Trophoblast cell (in vitro differentiated cells and primary cell): ENCODE measurements around the gene SCPEP1.

ENCODE experiments used
- DNase-seq, 2 donors: peaks; one replicate each; pipeline ENCODE4 v3.0.0-alpha.2; 2016
- H2AFZ ChIP-seq: 2 replicates; pipeline ENCODE4 v1.6.1; 2013; ENCODE audit warnings: low read length, moderate library complexity, mild to moderate bottlenecking; ENCODE audit not compliant: insufficient read depth, poor library complexity
- H2AK5ac ChIP-seq: 2 replicates; pipeline ENCODE4 v1.6.1; 2013; ENCODE audit warnings: mild to moderate bottlenecking, low read length
- H2BK120ac ChIP-seq: 2 replicates; pipeline ENCODE4 v1.6.1; 2013; ENCODE audit warnings: low read length, mild to moderate bottlenecking, moderate library complexity; ENCODE audit not compliant: insufficient read depth, poor library complexity
- H2BK12ac ChIP-seq: 2 replicates; pipeline ENCODE4 v1.6.1; 2013; ENCODE audit warnings: mild to moderate bottlenecking, low read length, moderate library complexity
- H2BK5ac ChIP-seq: 2 replicates; pipeline ENCODE4 v1.6.1; 2013; ENCODE audit warnings: low read length, low read depth, moderate library complexity, mild to moderate bottlenecking; ENCODE audit not compliant: poor library complexity
- H3K14ac ChIP-seq: 2 replicates; pipeline ENCODE4 v1.6.1; 2013; ENCODE audit warnings: mild to moderate bottlenecking, low read length
- H3K18ac ChIP-seq: 2 replicates; pipeline ENCODE4 v1.6.1; 2013; ENCODE audit warnings: mild to moderate bottlenecking, low read length
- H3K23ac ChIP-seq: 2 replicates; pipeline ENCODE4 v1.6.1; 2013; ENCODE audit warnings: low read length
- H3K27ac ChIP-seq: 2 replicates; pipeline ENCODE4 v1.5.1; 2013; ENCODE audit warnings: low read depth, mild to moderate bottlenecking, inconsistent platforms, low read length, moderate library complexity
- H3K27me3 ChIP-seq: 2 replicates; pipeline ENCODE4 v1.6.1; 2013; ENCODE audit warnings: inconsistent platforms, mild to moderate bottlenecking, low read length, moderate library complexity; ENCODE audit not compliant: insufficient read depth
- H3K36me3 ChIP-seq, 2 experiments: 1 replicate in 1 of 2; 2 replicates in 1 of 2; pipeline ENCODE4 v1.6.1; 2013; ENCODE audit warnings: low read length in 2 of 2, mild to moderate bottlenecking in 2 of 2, moderate library complexity in 1 of 2; ENCODE audit not compliant: insufficient read depth in 2 of 2, control insufficient read depth in 1 of 2
- H3K4ac ChIP-seq: 2 replicates; pipeline ENCODE4 v1.6.1; 2013; ENCODE audit warnings: low read depth, mild to moderate bottlenecking, low read length, moderate library complexity
- H3K4me1 ChIP-seq, 2 experiments: 1 replicate in 1 of 2; 2 replicates in 1 of 2; pipeline ENCODE4 v1.6.1; 2013; ENCODE audit warnings: low read length in 2 of 2, mild to moderate bottlenecking in 2 of 2, moderate library complexity in 1 of 2; ENCODE audit not compliant: insufficient read depth in 2 of 2, control insufficient read depth in 1 of 2
- H3K4me2 ChIP-seq: 2 replicates; pipeline ENCODE4 v1.6.1; 2013; ENCODE audit warnings: inconsistent platforms, mild to moderate bottlenecking, low read length, moderate library complexity
- H3K4me3 ChIP-seq: 2 replicates; pipeline ENCODE4 v1.5.1; 2013; ENCODE audit warnings: mild to moderate bottlenecking, low read depth, low read length, inconsistent platforms
- H3K79me1 ChIP-seq: one replicate; pipeline ENCODE4 v1.6.1; 2013; ENCODE audit warnings: low read length
- H3K79me2 ChIP-seq: 2 replicates; pipeline ENCODE4 v1.6.1; 2013; ENCODE audit warnings: low read length, mild to moderate bottlenecking; ENCODE audit not compliant: control insufficient read depth, insufficient read depth, poor library complexity
- H3K9ac ChIP-seq: 2 replicates; pipeline ENCODE4 v1.6.1; 2013; ENCODE audit warnings: mild to moderate bottlenecking, low read length
- H3K9me3 ChIP-seq: 2 replicates; pipeline ENCODE4 v1.6.1; 2013; ENCODE audit warnings: low read depth, mild to moderate bottlenecking, control low read depth, inconsistent platforms, low read length; ENCODE audit not compliant: insufficient read depth
- H4K12ac ChIP-seq: 2 replicates; pipeline ENCODE4 v1.6.1; 2013; ENCODE audit warnings: low read depth, mild to moderate bottlenecking, low read length, moderate library complexity
- H4K8ac ChIP-seq: 2 replicates; pipeline ENCODE4 v1.6.1; 2013; ENCODE audit warnings: low read depth, mild to moderate bottlenecking, low read length, moderate library complexity
- H4K91ac ChIP-seq: one replicate; pipeline ENCODE4 v1.6.1; 2013; ENCODE audit warnings: low read depth, mild to moderate bottlenecking, low read length, moderate library complexity
- WGBS: extraction: QIAGEN DNeasy Blood & Tissue Kit; methylation state at CpG from one replicate; pipeline ENCODE4 v1.1.7; 2013; ENCODE audit warnings: missing lambda C conversion rate; ENCODE audit not compliant: insufficient read length, insufficient coverage; ENCODE audit errors: extremely low coverage; 5-methylcytosine and 5-hydroxymethylcytosine counted together

The SCPEP1 gene

DNA sequence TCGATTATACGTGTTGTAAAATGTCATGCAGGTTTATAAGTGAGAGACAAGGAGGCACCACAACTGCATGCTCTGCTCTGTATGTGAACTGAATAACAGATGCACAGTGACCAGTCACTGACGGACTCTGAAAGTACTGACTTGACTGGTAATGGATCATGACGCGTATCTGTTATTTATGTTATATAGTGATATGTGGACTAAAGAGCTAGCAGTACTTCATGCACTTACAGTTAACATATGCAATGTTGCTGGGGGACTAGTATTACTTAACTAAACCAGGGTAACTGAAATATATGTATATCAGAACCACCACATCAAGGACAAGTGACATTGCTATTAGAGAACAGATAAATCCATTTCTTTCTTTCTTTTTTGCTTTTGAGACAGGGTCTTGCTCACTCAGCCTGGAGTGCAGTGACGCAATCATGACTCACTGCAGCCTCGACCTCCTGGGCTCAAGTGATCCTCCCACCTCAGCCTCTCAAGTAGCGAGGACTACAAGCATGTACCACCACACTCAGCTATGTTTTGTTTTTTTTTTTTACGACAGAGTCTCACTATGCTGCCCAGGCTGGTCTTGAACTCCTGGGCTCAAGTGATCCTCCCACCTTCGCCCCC, 34.3 kb upstream of the SCPEP1 start:
- Histone ChIP-seq H2BK120ac (no peak overlapping the region), H2BK12ac (no peak overlapping the region), H3K9me3 (no peaks in the 10 kb centered on the region), H3K36me3 (peaks cover 22 to 23% of the 10 kb centered on the region in 2 experiments), H3K79me1 (no peaks in the 10 kb centered on the region), H3K79me2 (no peaks in the 10 kb centered on the region), H2AK5ac (no peak overlapping the region), H3K4me2 (no peak overlapping the region), H3K27me3 (no peaks in the 10 kb centered on the region), H3K23ac (no peak overlapping the region), H3K27ac (no peak overlapping the region), H3K18ac (no peak overlapping the region), H2BK5ac (no peak overlapping the region), H4K12ac (no peak overlapping the region), H3K4me3 (no peak overlapping the region), H3K4ac (no peak overlapping the region), H3K9ac (no peak overlapping the region), H2AFZ (no peak overlapping the region), H4K8ac (no peak overlapping the region), H3K14ac (no peak overlapping the region), H3K4me1 (no peaks in the 10 kb centered on the region), H4K91ac (no peak overlapping the region)
- WGBS, result no CpG with 5 or more reads among the region's 10 CpGs
- DNase-seq, result peak in 1 of 2 donors; percentile 22

DNA sequence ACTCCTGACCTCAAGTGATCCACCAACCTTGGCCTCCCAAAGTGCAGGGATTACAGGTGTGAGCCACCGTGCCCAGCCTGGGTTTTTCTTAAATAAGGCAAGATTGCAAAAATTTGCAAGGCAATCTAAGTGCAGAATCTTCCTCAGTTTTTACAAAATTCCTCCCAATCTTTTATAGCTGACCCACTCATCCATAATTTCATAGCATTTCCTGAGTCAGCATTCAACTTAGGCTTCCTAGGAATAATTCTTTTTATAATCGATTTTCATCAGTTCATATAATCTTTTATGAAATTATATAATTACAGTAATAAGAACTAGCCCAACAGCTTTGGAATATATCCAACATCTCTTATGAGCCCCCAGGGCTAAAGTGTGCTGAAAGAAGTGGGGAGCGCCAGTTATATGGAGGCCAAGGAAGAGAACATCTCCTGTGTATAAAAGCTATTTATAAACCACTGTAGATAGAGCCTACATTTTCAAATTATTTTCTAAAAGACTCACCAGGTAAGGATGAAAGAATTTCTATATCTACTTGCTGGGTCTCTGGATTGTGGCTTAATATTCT, 31.9 kb upstream of the SCPEP1 start:
- no peak overlapping the region for H4K12ac ChIP-seq
- H3K27me3 ChIP-seq, result no peaks in the 10 kb centered on the region
- H3K18ac ChIP-seq, result no peak overlapping the region
- H4K8ac ChIP-seq, result no peak overlapping the region
- H2AFZ ChIP-seq, result no peak overlapping the region
- no peak overlapping the region for H3K4me2 ChIP-seq
- no peak overlapping the region for H2BK120ac ChIP-seq
- no peak overlapping the region for H3K14ac ChIP-seq
- H3K79me2 ChIP-seq, result no peaks in the 10 kb centered on the region
- WGBS, result no CpG with 5 or more reads among the region's 3 CpGs
- H3K4ac ChIP-seq, result no peak overlapping the region
- H3K79me1 ChIP-seq, result no peaks in the 10 kb centered on the region
- no peak overlapping the region for H2BK5ac ChIP-seq
- no peak for DNase-seq
- H3K23ac ChIP-seq, result no peak overlapping the region
- no peak overlapping the region for H4K91ac ChIP-seq
- H3K4me3 ChIP-seq, result no peak overlapping the region
- H3K9ac ChIP-seq, result no peak overlapping the region
- no peaks in the 10 kb centered on the region for H3K9me3 ChIP-seq
- no peak overlapping the region for H3K27ac ChIP-seq
- no peak overlapping the region for H2AK5ac ChIP-seq
- H2BK12ac ChIP-seq, result no peak overlapping the region
- peaks cover 29% of the 10 kb centered on the region in 2 experiments for H3K36me3 ChIP-seq
- no peaks in the 10 kb centered on the region for H3K4me1 ChIP-seq

- no peak overlapping the region for H3K4me3 ChIP-seq
- H2BK120ac ChIP-seq, result no peak overlapping the region
- H3K27ac ChIP-seq, result no peak overlapping the region
- no peak overlapping the region for H3K18ac ChIP-seq
- H4K12ac ChIP-seq, result no peak overlapping the region
- no peak overlapping the region for H3K23ac ChIP-seq
- no peaks in the 10 kb centered on the region for H3K79me2 ChIP-seq
- no peak for DNase-seq
- H2AK5ac ChIP-seq, result no peak overlapping the region
- H3K4ac ChIP-seq, result no peak overlapping the region
- H2BK5ac ChIP-seq, result no peak overlapping the region
- peaks cover 21 to 22% of the 10 kb centered on the region in 2 experiments for H3K36me3 ChIP-seq
- no peaks in the 10 kb centered on the region for H3K4me1 ChIP-seq
- H3K4me2 ChIP-seq, result no peak overlapping the region
- no peak overlapping the region for H2AFZ ChIP-seq
- no peaks in the 10 kb centered on the region for H3K79me1 ChIP-seq
- H3K9ac ChIP-seq, result no peak overlapping the region
- no peak overlapping the region for H3K14ac ChIP-seq
- no peaks in the 10 kb centered on the region for H3K27me3 ChIP-seq
- no peak overlapping the region for H4K91ac ChIP-seq
- WGBS, result no CpG with 5 or more reads among the region's 1 CpG
- H3K9me3 ChIP-seq, result no peaks in the 10 kb centered on the region
- no peak overlapping the region for H2BK12ac ChIP-seq
- H4K8ac ChIP-seq, result no peak overlapping the region
Measured at GRCh38 chr17:56947741-56948140, 30.2 kb upstream of the SCPEP1 start.

GRCh38 chr17:56948491-56948890, 29.4 kb upstream of the SCPEP1 start:
- Histone ChIP-seq H3K79me2 (no peaks in the 10 kb centered on the region), H2AFZ (no peak overlapping the region), H3K4me2 (no peak overlapping the region), H3K14ac (no peak overlapping the region), H3K4me1 (no peaks in the 10 kb centered on the region), H3K23ac (no peak overlapping the region), H3K79me1 (no peaks in the 10 kb centered on the region), H2AK5ac (no peak overlapping the region), H3K9ac (no peak overlapping the region), H3K18ac (no peak overlapping the region), H2BK5ac (no peak overlapping the region), H2BK12ac (no peak overlapping the region), H2BK120ac (no peak overlapping the region), H3K9me3 (no peaks in the 10 kb centered on the region), H3K4me3 (no peak overlapping the region), H4K8ac (no peak overlapping the region), H3K36me3 (peaks cover 22% of the 10 kb centered on the region in 2 experiments), H4K91ac (no peak overlapping the region), H3K4ac (no peak overlapping the region), H3K27me3 (no peaks in the 10 kb centered on the region), H3K27ac (no peak overlapping the region), H4K12ac (no peak overlapping the region)
- DNase-seq, result peak in 1 of 2 donors; percentile 50
- WGBS, result no CpG with 5 or more reads among the region's 1 CpG
